ENCODE measurements around the gene CHP1. TPM values are rescaled to one million over a fixed set of nuclear protein-coding genes. Genes with fewer than 3 reads are reported as not detected.
"Not testable (repeated sequence)": the region's sequence is repeated elsewhere in the genome, so short reads cannot be mapped to it uniquely, and the experiment has no call there.

CHP1 gene
- total RNA-seq (2014; rRNA removed; shearing (Covaris generic)): 81.5 and 90.2 TPM in 2 replicates
- polyA plus RNA-seq (2014; cell fraction: nucleus; rRNA removed): 46.1 and 56.2 TPM in 2 replicates

- DNase-seq (ENCODE audit: extremely low read depth, low read depth): peak; percentile 96
These were observed at the start of gene CHP1, which contains the start of gene EXD1 for GRCh38 chr15:41230650-41231421. CHP1 (plus strand) TSS chr15:41231268; CDS start chr15:41231383, 115 bp downstream. EXD1 (minus strand) TSS chr15:41230757; CDS start chr15:41226575, 4,182 bp downstream.

DNA sequence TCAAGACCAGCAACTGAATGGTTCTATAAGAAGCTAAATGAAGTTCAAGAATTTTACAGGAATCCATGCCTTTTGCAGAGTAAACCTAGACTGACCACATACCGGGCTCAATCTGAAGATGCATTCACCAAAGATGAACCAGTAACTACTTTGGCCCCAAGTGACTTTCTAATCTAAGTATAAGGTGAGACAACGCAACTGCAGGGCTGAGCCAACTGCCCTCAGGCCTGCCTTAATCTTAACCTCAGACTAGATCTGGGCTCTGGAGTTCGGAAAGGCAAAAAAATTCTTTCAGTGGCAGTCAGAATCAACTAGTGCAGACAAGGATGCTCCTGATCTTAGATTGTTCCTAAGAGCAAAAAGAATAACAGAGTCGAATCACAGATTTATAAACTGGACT is 48.8 kb upstream of the CHP1 start:
- DNase-seq (ENCODE audit: extremely low read depth, low read depth): no peak

DNA sequence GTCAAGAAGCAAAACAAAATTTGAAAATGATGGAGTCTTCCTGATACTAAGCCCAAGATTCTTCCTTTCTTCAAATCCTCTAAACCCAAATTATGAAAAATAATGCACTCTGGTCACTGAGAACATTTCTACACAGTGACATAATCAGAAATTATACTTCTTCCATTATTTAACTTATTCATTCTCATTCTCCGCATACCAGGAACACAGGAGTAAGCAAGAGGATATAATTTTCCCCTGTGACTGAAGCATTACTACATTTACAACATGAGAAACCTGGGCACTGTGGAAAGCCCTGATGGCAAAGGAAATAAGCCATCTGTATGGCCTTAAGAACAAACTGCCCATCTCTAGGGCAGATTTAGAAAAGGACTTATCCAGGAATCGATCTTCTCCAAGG is 47.5 kb upstream of the CHP1 start:
- no peak for DNase-seq (ENCODE audit: extremely low read depth, low read depth)

GRCh38 chr15:41194444-41194843 is 36.6 kb upstream of the CHP1 start:
- no peak for DNase-seq (ENCODE audit: extremely low read depth, low read depth)

GRCh38 chr15:41199470-41199869 is 31.6 kb upstream of the CHP1 start:
- DNase-seq (ENCODE audit: extremely low read depth, low read depth): no peak

GRCh38 chr15:41203395-41203794 is 27.7 kb upstream of the CHP1 start:
- no peak for DNase-seq (ENCODE audit: extremely low read depth, low read depth)

- DNase-seq (ENCODE audit: extremely low read depth, low read depth): no peak
These were observed 25.8 kb upstream of the CHP1 start for GRCh38 chr15:41205315-41205714.

DNA sequence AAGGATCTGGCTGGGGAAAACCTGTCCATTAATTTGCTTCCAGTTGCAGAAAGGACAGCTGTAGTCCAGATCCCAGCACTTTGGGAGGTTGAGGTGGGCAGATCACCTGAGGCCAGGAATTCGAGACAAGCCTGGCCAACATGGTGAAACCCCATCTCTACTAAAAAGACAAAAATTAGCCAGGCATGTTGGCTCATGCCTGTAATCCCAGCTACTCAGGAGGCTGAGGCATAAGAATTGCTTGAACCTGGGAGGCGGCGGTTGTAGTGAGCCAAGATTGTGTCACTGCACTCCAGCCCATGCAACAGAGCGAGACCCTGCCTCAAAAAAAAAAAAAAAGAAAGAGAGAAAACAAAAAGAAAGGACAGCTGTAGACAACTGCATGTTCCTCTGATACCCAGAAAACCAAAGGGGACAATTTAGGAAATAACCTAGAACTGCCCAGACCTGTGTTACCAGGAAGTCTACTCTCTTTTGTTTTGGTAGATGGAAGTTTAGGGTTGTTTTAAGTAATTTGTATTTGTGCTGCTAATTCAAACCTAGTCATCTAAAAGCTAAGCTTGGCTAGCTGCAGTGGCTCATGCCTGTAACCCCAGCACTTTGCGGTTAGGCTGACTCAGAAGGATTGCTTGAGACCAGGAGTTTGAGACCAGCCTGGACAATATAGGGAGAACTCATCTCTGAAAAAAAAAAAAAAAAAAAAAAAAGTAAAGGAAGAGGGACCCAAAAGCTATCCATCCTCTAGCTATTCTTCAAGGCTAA is 23.2 kb upstream of the CHP1 start:
- no peak for DNase-seq (ENCODE audit: extremely low read depth, low read depth)

DNA sequence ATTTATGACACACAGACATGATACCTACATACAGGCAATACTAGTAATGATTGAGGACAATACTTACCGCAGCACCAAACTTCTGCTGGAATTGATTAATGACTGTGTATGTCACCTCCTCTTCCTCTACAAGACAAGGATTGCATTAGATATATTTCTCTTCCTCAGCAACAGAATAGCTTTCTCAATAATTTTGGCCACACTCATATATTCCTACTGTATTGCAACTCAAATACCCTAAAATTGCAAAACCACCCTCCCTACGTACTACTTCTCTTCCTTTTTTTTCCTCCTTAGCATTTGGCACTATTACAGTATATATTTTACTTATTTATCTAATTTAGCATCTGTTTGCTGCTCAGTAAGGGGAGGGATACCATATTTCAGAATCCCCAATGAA is 15.4 kb upstream of the CHP1 start:
- DNase-seq (ENCODE audit: extremely low read depth, low read depth): no peak

- DNase-seq (ENCODE audit: extremely low read depth, low read depth): no peak
These were observed 12.2 kb upstream of the CHP1 start for GRCh38 chr15:41218851-41219250.

GRCh38 chr15:41219381-41219780 is 11.7 kb upstream of the CHP1 start:
- DNase-seq (ENCODE audit: extremely low read depth, low read depth): no peak

DNA sequence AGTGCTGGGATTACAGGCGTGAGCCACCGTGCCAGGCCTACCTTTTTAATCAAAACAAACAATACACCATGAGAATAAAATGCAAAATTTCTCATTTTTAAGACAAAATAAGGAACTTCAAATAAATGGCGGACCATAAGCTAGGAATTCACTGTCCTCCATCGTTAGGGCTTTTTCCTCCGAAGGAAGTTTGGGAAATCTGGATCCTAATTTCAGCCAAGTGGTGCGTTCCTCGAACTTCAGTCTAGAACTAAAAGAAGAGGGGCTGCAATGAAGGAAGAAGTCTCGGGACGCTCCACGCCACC is 771 bp upstream of the CHP1 start:
- no peak for DNase-seq (ENCODE audit: extremely low read depth, low read depth)

GRCh38 chr15:41231422-41232226 is 556 bp downstream of the CHP1 start:
- no peak for DNase-seq (ENCODE audit: extremely low read depth, low read depth)

GRCh38 chr15:41233367-41233771 is 2.3 kb downstream of the CHP1 start:
- DNase-seq (ENCODE audit: extremely low read depth, low read depth): no peak

DNA sequence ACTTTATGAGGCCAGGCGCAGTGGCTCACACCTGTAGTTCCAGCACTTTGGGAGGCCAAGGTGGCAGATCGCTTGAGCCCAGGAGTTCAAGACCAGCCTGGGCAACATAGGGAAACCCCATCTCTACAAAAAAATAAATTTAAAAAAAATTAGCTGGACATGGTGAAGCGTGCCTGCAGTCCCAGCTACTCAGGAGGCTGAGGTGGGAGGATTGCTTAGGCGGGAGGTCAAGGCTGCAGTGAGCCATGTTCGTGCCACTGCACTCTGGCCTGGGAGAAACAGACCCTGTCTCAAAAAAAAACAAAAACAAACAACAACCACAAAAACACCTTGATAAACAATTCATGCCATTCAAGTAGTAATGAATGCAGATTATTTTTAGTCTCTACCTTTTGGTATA is 4.2 kb downstream of the CHP1 start:
- not testable (repeated sequence) for DNase-seq (ENCODE audit: extremely low read depth, low read depth)

DNA sequence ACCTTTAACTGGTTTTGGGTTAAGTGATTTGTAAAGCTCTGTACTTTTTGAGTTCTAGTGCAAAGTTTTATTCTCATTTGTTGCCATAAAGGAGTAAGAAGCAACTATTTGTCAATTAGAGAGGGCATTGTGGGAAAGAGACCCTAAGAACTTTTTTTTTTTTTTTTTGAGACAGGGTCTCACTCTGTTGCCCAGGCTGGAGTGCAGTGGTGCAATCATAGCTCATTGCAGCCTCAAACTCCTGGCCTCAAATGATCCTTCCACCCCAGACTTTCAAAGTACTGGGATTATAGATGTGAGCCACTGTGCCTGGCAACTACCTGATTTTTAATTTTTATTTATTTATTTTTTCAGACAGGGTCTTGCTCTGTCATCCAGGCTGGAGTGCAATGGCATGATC is 4.9 kb downstream of the CHP1 start:
- no peak for DNase-seq (ENCODE audit: extremely low read depth, low read depth)

- DNase-seq (ENCODE audit: extremely low read depth, low read depth): no peak
These were observed 7.0 kb downstream of the CHP1 start for GRCh38 chr15:41238100-41238499.

DNA sequence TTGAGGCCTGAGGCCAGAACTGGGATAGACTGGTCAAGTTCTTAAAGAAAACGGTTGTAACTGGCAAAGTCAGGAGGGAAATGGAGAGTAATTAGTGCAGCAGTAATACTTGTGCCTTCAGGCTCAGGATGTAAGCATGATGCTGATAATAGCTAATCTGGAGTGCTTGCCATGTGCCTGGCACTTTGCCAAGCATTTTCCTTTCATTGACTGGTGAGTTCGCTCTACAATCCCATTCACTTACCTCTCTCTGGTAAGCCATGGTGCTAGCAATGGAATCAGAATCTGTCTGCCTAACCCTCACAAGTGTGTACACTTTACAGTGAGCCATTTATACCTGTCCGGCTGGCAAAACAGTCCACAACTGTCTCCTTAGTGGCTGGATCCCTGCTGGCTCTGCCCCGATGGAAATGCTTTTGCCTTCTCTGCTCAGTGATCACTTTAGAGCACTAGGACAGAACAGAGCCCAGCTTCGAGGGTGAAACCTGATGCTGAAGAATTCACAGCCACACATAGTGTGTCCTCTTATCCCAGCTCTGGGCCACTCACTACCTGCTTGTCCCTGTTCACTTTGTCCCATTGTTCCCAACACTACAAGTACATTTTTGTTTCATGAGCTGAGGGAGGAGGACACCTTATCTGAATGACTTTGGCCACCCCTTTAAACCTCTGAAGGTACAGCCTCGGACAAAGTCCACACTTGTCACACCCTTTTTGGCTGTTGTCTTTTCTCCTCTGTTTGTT is 10.3 kb downstream of the CHP1 start:
- DNase-seq (ENCODE audit: extremely low read depth, low read depth): no peak

DNA sequence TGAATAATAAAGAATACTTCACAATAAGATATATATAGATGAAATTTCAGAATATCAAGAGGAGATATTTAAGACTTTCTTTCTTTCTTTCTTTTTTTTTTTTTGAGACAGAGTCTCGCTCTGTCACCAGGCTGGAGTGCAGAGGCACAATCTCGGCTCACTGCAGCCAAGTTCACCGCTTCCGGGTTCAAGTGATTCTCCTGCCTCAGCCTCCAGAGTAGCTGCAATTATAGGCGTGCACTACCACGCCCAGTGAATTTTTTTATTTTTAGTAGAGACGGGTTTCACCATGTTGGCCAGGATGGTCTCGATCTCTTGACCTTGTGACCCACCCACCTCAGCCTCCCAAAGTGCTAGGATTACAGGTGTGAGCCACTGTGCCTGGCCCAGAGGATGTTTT is 19.7 kb downstream of the CHP1 start:
- not testable (repeated sequence) for DNase-seq (ENCODE audit: extremely low read depth, low read depth)

DNA sequence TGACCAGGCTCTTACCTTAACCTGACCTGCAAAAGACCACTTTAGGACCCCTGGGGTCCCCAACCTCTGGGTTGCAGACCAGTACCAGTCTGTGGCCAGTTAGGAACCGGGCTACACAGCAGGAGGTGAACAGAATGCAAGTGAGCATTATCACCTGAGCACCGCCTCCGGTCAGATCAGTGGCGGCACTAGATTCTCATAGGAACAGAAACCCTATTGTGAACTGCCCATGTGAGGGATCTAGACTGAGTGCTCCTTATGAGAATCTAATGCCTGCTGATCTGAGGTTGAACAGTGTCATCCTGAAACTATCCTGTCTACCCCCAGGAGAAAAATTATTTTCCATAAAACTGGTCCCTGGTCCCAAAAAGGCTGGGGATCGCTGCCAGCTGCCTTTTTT is 20.3 kb downstream of the CHP1 start:
- DNase-seq (ENCODE audit: extremely low read depth, low read depth): no peak

GRCh38 chr15:41254560-41254959 is 23.5 kb downstream of the CHP1 start:
- DNase-seq (ENCODE audit: extremely low read depth, low read depth): no peak
